Right renal pelvis (tissue), 4 donors: ENCODE data around the gene SIRT2. TPM values are rescaled to one million over a fixed set of nuclear protein-coding genes. Genes with fewer than 3 reads are reported as not detected.
"Not testable (repeated sequence)": the region's sequence is repeated elsewhere in the genome, so short reads cannot be mapped to it uniquely, and the experiment has no call there.

Source experiments
- DNase-seq, 4 donors: peaks; one replicate each; pipeline ENCODE4 v3.0.0-alpha.2; 2013; ENCODE audit warnings: low read depth in 4 of 4, low spot score in 3 of 4, missing footprints in 1 of 4
- polyA plus RNA-seq, 4 donors: library from polyadenylated mRNA; unstranded; fragments of 120-200 nt; gene quantifications; one replicate each; pipeline ENCODE4 v1.2.1, GENCODE V29; 2013; ENCODE audit not compliant: insufficient read length in 4 of 4

Gene SIRT2
- polyA plus RNA-seq, 4 donors = 42.0 to 46.0 (median 43.1) TPM

DNA sequence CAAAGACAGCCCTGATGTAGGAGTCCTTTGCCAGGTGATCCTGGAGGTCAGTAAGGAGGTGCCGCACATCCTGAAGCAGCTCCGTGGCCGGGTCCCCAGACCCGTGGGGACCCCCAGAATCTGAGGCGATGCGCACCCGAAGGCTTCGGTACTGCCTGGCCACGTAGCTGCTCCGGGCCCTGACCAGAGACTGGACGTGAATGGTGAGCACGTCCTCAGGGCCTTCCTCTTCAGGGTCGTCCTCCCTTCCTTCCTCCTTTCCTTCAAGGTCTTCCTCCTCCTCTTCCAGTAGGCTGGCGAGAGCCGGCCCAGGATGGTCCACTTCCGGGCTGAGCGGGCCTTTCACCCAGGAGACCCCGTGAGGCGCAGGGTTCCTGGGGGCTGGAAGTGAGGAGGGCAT lies 28.8 kb downstream of the SIRT2 start:
- DNase-seq = no peak

DNA sequence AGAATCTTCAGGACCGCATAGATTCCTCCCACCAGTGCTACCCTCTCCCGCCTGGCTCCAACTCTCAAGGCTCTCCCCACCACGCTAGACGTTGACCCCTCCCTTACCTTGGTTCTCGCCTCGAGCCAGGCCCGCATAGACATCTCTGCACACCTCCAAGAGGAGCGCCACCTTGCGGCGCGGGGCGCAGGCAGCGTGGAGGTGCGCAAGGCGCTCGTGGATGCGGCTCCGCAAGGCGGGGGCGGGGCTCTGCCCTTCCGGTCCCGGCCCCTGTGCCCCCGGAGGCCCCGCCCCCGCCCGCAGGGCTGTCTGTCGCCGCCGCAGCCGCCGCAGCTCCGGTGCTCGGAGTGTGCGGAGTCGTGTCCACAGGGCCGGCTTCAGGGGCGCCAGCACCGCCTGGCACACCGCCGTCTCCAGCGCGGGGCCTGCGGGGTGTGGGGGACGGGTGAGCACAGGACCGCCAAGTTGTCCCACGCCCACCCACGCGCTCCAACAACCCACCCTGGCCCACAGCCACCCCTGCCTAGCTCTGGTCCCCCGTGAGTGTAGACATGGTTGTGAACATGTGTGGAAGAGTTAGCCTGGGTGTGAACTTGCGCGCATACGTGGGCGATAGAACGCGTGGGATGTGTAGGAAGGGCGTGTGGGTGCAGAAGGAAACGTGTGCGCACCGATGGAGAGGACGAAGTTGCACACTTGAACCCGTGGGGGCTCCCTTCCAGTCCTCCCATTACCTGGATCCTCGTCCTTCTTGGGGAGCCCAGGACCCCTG lies 29.4 kb downstream of the SIRT2 start:
- DNase-seq = peak in 1 of 4 donors; percentile 59

DNA sequence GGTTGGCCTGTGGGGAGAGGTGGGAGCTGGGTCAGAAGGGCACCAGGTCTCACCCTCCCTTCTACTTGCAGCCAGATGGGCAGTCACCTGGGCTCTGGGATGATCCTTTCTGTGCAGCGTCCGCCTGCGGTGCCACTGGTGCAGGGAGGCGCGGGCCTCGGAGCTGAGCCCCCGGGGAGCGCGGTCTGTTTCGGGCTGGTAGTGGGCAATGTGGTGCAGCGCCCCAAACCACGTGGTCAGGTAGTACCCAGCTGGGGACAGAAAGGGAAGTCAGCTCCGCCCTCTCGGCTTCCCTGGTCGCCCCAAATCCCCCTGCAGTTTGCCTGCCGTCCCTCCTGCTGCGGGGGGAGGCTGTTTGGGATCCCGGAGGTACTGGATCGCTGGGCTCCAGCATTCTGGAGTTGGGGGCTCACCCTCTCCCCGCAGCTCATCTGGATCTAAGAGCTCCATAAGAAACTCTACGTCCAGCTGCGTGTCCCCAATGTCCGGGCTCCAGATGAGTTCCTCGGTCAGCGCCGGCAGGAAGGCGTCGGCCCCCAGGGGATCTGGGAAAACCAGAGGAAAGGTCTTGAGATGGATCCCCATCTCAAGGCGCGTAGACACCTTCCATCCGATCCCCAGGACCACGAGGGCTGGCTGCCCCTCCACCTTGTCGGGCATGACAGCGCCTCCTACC lies 30.1 kb downstream of the SIRT2 start:
- no peak for DNase-seq

DNA sequence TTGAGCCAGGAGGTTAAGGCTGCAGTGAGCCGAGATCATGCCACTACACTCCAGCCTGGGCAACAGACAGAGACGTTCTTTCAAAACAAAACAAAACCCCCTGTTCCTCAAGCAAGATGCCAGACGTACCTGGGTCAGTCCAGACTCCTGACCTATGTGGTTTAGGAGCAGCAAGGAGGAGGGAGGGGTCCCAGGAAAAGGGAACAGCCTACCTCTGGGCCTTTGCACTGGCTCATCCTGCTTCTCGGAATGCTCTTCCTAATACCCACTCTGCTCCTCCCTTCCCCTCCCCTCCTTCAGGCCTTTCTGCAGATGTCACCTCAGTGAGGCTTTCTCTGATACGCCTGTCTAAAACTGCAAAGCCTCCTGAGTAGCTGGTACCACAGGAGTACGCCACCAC lies 30.9 kb downstream of the SIRT2 start:
- no peak for DNase-seq

DNA sequence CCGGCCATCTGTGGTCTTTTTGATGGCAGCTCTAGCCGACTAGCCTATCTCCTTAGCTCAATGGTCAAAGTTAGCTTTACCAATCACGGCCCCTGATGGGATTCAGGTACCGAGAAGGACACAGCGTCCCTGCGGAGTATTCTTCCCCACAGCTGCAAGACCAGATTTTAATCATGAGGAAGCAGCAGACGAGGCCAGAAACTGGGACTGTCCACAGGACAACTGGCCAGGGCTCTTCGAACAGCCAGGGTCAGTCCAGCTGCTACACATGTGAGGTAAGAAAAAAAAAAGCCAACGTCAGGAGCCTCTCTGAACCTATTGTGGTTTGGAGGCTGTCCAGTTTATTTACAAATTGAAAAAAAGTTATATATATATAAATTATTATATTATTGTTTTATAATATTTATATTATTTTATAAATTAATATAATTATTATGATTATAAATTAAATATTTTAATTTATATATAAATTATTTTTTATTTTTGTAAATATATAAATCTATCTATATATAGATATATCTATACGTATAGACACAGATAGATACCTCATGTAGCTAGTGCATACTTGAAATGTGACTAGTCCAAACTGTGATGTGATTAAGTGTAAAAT lies 32.1 kb downstream of the SIRT2 start:
- DNase-seq = no peak

DNA sequence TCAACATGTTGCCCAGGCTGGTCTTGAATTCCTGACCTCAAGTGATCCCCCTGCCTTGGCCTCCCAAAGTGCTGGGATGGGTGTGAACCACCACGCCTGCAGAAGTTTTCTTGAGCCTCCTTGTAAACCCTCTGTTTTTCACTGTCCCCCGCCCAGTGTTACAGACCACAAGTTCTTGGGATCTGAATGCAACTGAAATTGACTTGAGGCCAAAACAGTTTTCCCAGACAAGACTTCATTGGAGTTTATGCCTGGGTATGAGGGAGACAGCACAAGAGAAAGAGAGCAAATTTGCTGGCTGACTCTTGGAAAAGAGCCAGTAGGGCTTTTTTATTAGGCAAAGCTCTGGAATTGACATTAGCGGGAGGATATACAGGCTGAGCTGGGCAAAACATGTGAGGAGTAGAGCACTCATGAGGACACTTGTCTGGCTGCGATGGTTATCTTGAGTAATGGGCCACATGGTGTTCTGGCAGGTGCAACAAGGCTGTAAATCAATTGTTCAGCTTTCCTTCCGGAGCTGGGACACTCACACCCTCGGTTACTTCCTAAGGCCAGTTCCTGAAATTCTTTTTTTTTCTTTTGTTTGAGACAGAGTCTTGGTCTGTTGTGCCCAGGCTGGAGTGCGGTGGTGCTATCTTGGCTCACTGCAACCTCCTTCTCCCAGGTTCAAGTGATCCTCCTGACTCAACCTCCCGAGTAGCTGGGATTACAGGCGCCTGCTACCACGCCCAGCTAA lies 36.9 kb downstream of the SIRT2 start:
- no peak for DNase-seq

DNA sequence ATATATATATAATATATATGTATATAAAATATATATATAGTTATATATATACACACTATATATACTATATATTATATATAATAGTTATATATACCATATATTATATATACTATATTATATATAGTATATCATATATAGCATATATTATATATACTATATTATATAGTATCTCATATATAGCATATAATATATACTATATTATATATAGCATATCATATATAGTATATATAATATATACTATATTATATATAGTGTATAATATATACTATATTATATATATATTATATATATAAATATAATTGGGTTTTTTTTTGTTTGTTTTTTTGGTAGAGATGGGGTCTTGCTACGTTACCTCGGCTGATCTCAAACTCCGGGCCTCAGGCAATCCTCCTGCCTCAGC lies 38.0 kb downstream of the SIRT2 start:
- DNase-seq = no peak

DNA sequence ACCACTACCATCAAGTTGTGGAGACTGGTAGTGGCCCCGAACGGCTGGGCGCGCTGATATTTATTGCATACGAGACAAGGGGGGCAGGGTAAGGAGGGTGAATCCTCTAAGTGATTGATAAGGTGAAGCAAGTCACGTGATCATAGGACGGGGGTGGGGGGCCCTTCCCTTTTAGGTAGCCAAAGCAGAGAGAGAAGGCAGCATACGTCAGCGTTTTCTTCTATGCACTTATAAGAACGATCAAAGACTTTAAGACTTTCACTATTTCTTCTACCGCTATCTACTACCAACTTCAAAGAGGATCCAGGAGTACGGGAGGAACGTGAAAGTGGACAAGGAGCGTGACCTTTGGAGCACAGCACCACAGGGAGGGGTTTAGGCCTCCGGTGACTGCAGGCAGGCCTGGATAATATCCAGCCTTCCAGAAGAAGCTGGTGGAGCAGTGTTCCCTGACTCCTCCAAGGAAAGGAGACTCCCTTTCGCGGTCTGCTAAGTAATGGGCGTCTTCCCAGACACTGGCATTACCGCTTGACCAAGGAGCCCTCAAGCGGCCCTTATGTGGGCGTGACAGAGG lies 39.7 kb downstream of the SIRT2 start:
- DNase-seq = not testable (repeated sequence)

DNA sequence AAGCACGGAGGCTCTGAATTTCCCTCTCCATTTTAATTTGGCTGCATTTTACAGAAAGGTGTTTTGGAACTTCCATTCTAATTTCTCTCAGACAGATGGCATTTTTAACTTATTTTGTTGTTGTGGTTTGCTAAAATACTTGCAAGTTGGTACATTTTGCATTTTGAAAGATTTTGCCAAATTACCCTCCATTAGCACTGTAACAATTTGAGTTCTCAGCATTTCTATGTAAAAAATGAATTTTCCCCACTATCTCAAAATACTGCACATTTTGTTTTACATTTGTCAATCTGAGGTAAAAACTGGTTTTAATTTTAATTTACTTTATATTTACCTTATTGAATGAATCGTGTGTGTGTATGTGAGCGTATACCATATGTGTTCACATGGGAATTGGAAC lies 42.6 kb downstream of the SIRT2 start:
- no peak for DNase-seq

DNA sequence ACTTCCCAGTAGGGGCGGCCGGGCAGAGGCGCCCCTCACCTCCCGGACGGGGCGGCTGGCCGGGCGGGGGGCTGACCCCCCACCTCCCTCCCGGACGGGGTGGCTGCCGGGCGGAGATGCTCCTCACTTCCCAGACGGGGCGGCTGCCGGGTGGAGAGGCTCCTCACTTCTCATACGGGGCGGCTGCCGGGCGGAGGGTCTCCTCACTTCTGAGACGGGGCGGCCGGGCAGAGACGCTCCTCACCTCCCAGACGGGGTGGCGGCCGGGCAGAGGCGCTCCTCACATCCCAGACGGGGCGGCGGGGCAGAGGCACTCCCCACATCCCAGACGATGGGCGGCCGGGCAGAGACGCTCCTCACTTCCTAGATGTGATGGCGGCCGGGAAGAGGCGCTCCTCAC lies 43.7 kb downstream of the SIRT2 start:
- not testable (repeated sequence) for DNase-seq

DNA sequence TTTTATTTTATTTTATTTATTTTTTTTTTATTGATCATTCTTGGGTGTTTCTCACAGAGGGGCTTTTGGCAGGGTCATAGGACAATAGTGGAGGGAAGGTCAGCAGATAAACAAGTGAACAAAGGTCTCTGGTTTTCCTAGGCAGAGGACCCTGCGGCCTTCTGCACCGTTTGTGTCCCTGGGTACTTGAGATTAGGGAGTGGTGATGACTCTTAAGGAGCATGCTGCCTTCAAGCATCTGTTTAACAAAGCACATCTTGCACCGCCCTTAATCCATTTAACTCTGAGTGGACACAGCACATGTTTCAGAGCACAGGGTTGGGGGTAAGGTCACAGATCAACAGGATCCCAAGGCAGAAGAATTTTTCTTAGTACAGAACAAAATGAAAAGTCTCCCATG lies 44.5 kb downstream of the SIRT2 start:
- not testable (repeated sequence) for DNase-seq

DNA sequence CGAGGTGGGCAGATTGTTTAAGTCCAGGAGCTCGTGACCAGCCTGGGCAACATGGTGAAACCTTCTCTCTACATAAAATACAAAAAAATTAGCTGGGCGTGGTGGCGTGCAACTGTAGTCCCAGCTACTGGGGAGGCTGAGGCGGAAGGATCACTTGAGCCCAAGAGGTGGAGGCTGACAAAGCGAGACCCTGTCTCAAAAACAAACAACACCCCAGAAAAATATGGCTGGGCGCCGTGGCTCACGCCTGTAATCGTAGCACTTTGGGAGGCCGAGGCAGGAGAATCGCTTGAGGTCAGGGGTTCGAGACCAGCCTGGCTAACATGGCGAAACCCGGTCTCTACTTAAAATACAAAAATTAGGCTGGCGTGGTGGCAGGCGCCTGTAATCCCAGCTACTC lies 46.2 kb downstream of the SIRT2 start:
- no peak for DNase-seq

DNA sequence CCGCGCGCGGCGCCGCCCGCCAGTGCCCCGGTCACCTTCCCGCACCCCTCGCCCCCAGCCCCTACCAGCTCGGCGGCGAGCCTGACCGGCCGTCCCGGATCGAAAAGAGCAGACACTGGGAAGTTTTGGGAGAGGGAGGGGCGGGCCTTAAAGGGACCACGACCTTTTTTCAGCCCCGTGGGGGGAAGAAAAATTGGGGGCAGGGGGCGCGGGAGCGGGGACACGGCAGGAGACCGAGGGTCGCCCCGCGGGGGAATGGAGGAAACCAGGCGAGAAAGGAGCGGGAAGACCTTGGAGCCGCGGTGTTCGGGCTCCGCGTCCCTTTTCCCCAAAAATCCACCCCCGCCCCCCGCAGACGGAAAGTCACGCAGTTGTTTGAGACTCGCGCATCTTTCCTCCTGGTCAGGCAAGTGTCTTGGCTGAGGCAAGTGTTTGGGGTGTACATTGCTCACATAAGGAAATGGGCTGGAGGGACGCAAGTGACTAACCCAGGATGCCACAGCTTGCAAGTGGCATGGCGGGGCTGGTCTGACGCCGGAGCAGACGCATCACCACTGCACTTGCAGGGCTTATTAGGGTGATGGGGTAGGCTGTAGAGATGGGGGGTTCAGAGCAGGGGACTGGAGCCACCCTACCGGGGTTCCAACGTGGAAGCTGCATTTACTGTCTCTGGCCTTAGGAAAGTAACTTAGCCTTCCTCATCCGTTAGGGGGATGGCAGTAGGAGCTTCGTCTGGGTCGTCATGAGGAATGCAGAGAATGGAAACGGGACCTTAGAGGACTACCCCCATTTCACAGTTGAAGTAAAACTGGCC lies 47.0 kb downstream of the SIRT2 start:
- DNase-seq = no peak

DNA sequence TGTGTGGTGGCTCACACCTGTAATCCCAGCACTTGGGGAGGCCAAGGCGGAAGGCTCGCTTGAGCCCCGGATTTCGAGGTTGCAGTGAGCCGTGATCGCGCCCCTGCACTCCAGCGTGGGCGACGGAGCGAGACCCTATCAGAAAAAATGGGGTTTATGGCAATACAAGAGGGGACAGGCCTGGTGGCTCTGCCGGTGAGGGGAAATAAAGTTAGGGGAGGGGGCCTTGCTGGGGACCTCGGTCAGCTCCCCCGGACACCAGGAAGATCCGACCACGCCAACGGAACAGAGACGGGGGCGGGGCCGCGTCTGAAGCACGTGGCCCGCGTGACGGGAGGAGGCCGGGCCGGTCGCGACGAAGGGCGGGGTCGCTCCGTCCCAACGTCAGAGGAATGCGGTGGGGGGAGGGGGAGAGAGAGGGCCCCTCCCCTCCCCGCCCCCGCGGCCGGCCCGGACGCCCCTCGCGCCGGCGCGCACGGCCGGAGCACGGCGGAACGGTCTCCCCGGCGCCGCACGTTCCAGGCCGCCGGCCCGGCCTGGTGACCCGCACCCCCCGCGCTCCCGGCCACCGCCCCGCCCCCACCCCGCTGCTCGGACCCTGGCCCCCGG lies 47.7 kb downstream of the SIRT2 start:
- peak in 2 of 4 donors; percentile 86 to 89 for DNase-seq

DNA sequence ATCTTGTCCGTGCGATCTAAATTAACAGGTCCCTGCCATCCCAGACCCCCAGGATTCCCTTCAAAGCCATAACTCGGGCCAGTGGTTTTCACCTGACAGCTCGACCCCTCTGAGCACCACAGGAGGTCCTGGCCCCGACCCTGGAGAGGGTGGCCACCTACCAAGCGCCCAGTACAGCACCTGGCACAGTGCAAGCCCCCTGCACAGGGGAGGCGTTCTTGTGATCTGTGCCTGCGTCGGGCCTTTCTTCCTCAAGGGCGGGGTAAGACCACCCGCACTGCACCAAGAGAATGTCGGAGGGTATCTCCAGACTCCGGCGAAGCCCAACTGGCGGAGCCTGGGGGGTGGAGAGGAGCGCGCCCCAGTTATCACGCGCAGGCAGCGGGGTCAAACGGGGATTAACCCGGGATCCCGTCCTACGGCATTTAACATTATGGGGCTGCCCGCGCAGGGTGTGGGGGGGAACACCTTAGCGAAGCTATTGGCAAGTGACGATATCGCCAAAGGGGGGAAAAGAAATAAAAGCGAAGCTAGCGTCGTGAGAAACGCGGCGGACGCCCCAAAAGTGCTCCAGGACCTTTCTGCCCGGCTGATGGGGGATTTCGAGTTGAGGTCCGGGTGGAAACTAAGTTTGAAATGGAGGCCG lies 48.3 kb downstream of the SIRT2 start:
- no peak for DNase-seq

DNA sequence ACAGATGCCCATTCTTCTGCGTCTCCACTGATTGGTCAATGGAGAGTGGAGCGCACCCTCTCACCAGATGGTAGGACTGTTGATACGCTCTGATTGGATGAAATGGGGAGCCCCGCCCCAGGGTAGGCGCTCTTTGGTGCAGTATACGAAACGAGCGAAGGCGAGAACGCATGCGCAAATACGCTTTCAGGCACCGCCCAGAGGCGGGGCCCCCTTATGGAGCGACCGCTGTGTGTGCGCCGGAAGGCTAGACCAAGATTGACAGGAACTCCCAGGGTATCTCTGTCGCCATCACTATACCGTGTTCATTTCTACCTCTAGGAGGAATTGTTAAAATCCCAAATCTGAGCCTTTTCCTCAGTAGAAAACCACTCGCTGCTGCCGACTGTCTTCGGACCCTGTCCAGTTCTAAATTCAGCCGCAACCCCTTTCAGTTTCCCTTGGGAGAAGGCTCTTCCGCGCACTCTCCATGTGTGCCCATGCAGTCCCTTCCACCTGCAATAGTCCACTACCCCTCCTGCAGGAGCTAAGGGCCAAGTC lies 48.9 kb downstream of the SIRT2 start:
- peak in 2 of 4 donors; percentile 100 for DNase-seq

DNA sequence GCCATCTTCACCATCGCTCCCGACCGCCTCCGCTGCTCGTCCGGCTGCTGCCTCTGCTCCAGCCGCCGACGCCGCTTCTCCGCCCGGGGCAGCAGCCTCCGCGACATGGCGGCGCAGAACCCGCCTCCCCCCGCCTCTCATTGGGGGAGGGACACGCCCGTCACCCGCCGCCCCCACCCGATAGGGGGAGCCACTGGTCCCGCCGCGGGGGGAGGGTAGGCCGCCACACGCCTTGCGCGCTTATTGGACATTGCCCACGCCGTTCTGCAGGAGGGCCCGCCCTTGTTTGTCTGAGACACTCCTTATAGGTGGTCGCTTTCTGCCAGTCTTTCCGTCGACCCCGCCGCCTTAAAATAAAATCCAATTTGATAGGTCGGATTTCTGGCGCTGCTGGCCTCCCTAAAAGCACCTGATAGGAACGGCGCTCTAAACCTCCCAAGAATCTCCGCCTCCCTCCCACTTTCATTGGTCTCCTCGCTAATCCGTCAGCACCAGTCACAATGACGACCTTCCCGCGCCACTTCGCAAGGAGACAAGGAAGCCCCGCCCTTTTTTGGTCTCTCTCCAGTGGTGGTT lies 49.5 kb downstream of the SIRT2 start, which contains the start of gene HNRNPL:
Gene HNRNPL (minus strand): TSS at position 127 of the 576 bp plus-strand sequence. CDS start 20 bp downstream, at position 107.
- DNase-seq = peak in 2 of 4 donors; percentile 100
